A549 (cell line): ENCODE measurements around the gene S100A8. TPM values are rescaled to one million over a fixed set of nuclear protein-coding genes. Genes with fewer than 3 reads are reported as not detected.

Experiments
- ATAC-seq, 2 experiments: fragments of 200-7000 bp in 1 of 2; fragments of >200 bp in 1 of 2; cut with Nextera tagmentation in 1 of 2; cut with Tn5 transposase in 1 of 2; 3 replicates each; pipeline versions ENCODE4 v1.8.0 to v1.9.1; 2018 to 2020; ENCODE audit warnings: mild to moderate bottlenecking in 1 of 2, moderate library complexity in 1 of 2
- CTCF ChIA-PET: fragments of 300-600 bp; sonication (Branson Sonifier 250); formaldehyde crosslinking; extraction: SDS; loops from one replicate; lab custom pipeline; 2021; ENCODE audit warnings: antibody characterized with exemption, inconsistent platforms; lab: Yijun Ruan, JAX
- POLR2A ChIA-PET: fragments of 350-600 bp; formaldehyde crosslinking; extraction: SDS; loops from one replicate; lab custom pipeline; 2021; ENCODE audit warnings: antibody characterized with exemption, inconsistent platforms; lab: Yijun Ruan, JAX
- DNase-seq, 2 experiments: peaks; one replicate each; pipeline versions ENCODE4 v3.0.0 to v3.0.0-alpha.2; 2011 to 2016; ENCODE audit warnings: low read depth in 1 of 2, low spot score in 1 of 2
- FAIRE-seq: peaks from 2 replicates; lab custom pipeline; 2011; peaks lifted over from hg19 to GRCh38; lab: Jason Lieb, UNC
- H3K27ac ChIP-seq, 2 experiments: fragments of >200 bp; sonication (Bioruptor Twin); formaldehyde crosslinking; 3 replicates each; pipeline ENCODE4 v1.5.1; 2016 to 2017
- H3K4me1 ChIP-seq: fragments of >200 bp; sonication (Bioruptor Twin); formaldehyde crosslinking; 3 replicates; pipeline ENCODE4 v1.6.1; 2016
- H3K4me2 ChIP-seq: fragments of >200 bp; sonication (Bioruptor Twin); formaldehyde crosslinking; 3 replicates; pipeline ENCODE4 v1.6.1; 2016
- H3K4me3 ChIP-seq: fragments of >200 bp; sonication (Bioruptor Twin); formaldehyde crosslinking; 3 replicates; pipeline ENCODE4 v1.5.1; 2016
- H3K9me3 ChIP-seq: fragments of >200 bp; sonication (Bioruptor Twin); formaldehyde crosslinking; 3 replicates; pipeline ENCODE4 v1.6.1; 2016
- BHLHE40 ChIP-seq: IDR thresholded peaks from 2 replicates; pipeline ENCODE4 v1.6.1; 2012; ENCODE audit warnings: low read depth, low read length, inconsistent platforms
- FOSB ChIP-seq: fragments of 250-450 bp; sonication (Bioruptor Pico); IDR thresholded peaks from 2 replicates; pipeline ENCODE4 v1.5.0; 2020; ENCODE audit warnings: mild to moderate bottlenecking, moderate library complexity
- FOXS1 ChIP-seq: fragments of 250-450 bp; sonication (Bioruptor Pico); IDR thresholded peaks from 2 replicates; pipeline ENCODE4 v1.5.0; 2020; ENCODE audit warnings: mild to moderate bottlenecking, moderate library complexity
- HOXB13 ChIP-seq: fragments of 250-450 bp; sonication (Bioruptor Pico); IDR thresholded peaks from 2 replicates; pipeline ENCODE4 v1.5.0; 2020; ENCODE audit warnings: low read depth, mild to moderate bottlenecking, moderate library complexity
- HOXB5 ChIP-seq: fragments of 250-450 bp; sonication (Bioruptor Pico); IDR thresholded peaks from 2 replicates; pipeline ENCODE4 v1.5.0; 2020; ENCODE audit warnings: mild to moderate bottlenecking, moderate library complexity
- JUNB ChIP-seq: fragments of >200 bp; sonication (Bioruptor Twin); formaldehyde crosslinking; IDR thresholded peaks from 2 replicates; pipeline ENCODE4 v1.6.1; 2016
- KDM5A ChIP-seq: fragments of 200-600 bp; sonication (generic); IDR thresholded peaks from 2 replicates; pipeline ENCODE4 v1.6.1; 2016; ENCODE audit warnings: antibody characterized with exemption, mild to moderate bottlenecking
- MAX ChIP-seq: IDR thresholded peaks from 2 replicates; pipeline ENCODE4 v1.6.1; 2012
- NFE2L2 ChIP-seq: fragments of 150-350 bp; conservative IDR thresholded peaks from 2 replicates; pipeline ENCODE4 v1.6.1; 2014; ENCODE audit warnings: low read length
- NPAS2 ChIP-seq: fragments of 250-450 bp; sonication (Bioruptor Pico); IDR thresholded peaks from 2 replicates; pipeline ENCODE4 v1.8.0; 2022; ENCODE audit warnings: mild to moderate bottlenecking, moderate library complexity, borderline replicate concordance
- POLR2A ChIP-seq: IDR thresholded peaks from 2 replicates; pipeline ENCODE4 v1.6.1; 2012; ENCODE audit warnings: mild to moderate bottlenecking, low read length
- RCOR1 ChIP-seq: fragments of 150-350 bp; IDR thresholded peaks from 2 replicates; pipeline ENCODE4 v1.6.1; 2014; ENCODE audit warnings: antibody characterized with exemption, low read length, low read depth
- RFX5 ChIP-seq: fragments of 450-650 bp; IDR thresholded peaks from 2 replicates; pipeline ENCODE4 v1.7.1; 2014; ENCODE audit warnings: antibody characterized with exemption, mild to moderate bottlenecking, moderate library complexity
- SMC3 ChIP-seq: fragments of >200 bp; sonication (Bioruptor Twin); formaldehyde crosslinking; IDR thresholded peaks from 3 replicates; pipeline ENCODE4 v1.6.1; 2018; ENCODE audit warnings: inconsistent platforms
- ZFP36 ChIP-seq: fragments of 450-650 bp; IDR thresholded peaks from 2 replicates; pipeline ENCODE4 v1.6.1; 2014; ENCODE audit warnings: borderline replicate concordance; ENCODE audit not compliant: partially characterized antibody
- ZNF302 ChIP-seq: fragments of 250-450 bp; sonication (Bioruptor Pico); IDR thresholded peaks from 2 replicates; pipeline ENCODE4 v1.9.0; 2021; ENCODE audit warnings: inconsistent platforms, mild to moderate bottlenecking, moderate library complexity
- whole genome bisulfite sequencing: methylation state at CpG from one replicate; pipeline ENCODE4 v1.1.6; 2017; ENCODE audit errors: missing lambda C conversion rate; 5-methylcytosine and 5-hydroxymethylcytosine counted together
- polyA plus RNA-seq, 4 experiments: library from polyadenylated mRNA; depleted of rRNA in 3 of 4; stranded (reverse); fragments of >200 nt; fragmentation: RNase III in 1 of 4; extraction: RNeasy Plus Mini Kit Qiagen cat#74134 plus additional on column Dnase treatment in 1 of 4; gene quantifications; 2 replicates in 3 of 4; 3 replicates in 1 of 4; pipeline ENCODE4 v1.2.3, GENCODE V29; 2011 to 2017
- TF ChIP-seq, protein P1 (sequence below): IDR thresholded peaks from 2 replicates; pipeline ENCODE4 v1.6.1; 2012; ENCODE audit warnings: low read depth, borderline replicate concordance

S100A8 gene
- polyA plus RNA-seq, 2 of the 4 experiments (the other 2 are of a cell fraction) = not detected

DNA sequence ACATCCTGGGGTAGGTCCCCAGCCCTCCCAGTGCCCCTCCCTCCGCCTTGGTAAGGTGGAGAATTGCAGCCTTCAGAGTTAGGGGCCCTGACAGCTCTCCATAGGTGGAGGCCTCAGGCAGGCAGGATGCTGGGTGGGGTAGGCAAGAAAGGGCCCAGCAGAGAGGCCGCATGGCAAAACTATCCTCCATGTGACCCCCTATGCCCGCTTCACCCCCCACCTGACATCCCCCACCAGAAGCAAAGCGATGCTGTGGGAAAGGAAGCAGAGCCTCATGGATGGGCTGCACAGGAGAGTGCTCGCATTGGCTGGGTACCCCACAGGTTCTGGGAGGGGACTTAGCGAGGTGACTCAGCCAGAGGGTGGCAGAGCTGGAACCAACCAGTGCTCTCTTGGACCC lies 31.6 kb downstream of the S100A8 start:
- ChIA-PET CTCF (interaction anchor here (2.4 to 13.2 kb wide), 3 partner anchors 107 to 209 kb away, joined by 7 to 731 read pairs (median 14); no protein-coding TSS in a partner anchor), POLR2A (no interaction called here)
- no peaks in the 10 kb centered on the region for H3K9me3 ChIP-seq
- no peak overlapping the region for H3K4me2 ChIP-seq
- DNase-seq = no peak
- H3K4me3 ChIP-seq = no peak overlapping the region
- no peak for FAIRE-seq
- no peaks in the 10 kb centered on the region for H3K4me1 ChIP-seq
- 63% methylated on average over 6 of the region's 6 CpGs for WGBS
- TF ChIP-seq, protein P1, sequence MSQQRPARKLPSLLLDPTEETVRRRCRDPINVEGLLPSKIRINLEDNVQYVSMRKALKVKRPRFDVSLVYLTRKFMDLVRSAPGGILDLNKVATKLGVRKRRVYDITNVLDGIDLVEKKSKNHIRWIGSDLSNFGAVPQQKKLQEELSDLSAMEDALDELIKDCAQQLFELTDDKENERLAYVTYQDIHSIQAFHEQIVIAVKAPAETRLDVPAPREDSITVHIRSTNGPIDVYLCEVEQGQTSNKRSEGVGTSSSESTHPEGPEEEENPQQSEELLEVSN = no peak
- TF ChIP-seq JUNB (no peak), FOSB (CRISPR knock-in tag) (no peak), ZNF302 (CRISPR knock-in tag) (no peak), MAX (no peak), POLR2A (no peak), HOXB5 (no peak), FOXS1 (CRISPR knock-in tag) (no peak), NPAS2 (CRISPR knock-in tag) (no peak)
- no peak overlapping the region for H3K27ac ChIP-seq
- no peak for ATAC-seq

DNA sequence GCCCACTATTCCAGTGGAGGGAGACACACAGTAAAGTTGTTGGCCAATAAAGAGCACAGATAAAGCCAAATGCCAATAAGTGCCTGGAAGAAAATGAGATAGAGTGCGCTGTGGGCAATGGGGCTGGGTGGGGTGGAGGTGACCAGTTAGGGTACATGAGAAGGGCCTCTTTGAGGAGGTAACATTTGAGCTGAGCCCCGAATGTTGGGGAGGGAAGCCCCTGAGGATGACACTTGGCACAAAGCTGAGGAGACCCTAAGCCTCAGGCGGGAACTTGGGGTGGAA lies 32.2 kb downstream of the S100A8 start:
- H3K4me2 ChIP-seq = no peak overlapping the region
- FAIRE-seq (no peak), DNase-seq (no peak), ATAC-seq (no peak)
- 57% methylated on average over 3 of the region's 3 CpGs for WGBS
- H3K27ac ChIP-seq = no peak overlapping the region
- CTCF ChIA-PET = interaction anchor here (0.7 to 13.2 kb wide), 6 partner anchors 17 to 214 kb away, joined by 3 to 731 read pairs (median 6); no protein-coding TSS in a partner anchor
- TF ChIP-seq BHLHE40 = no peak
- TF ChIP-seq ZNF302 (CRISPR knock-in tag) = no peak
- no peak for TF ChIP-seq RCOR1
- TF ChIP-seq KDM5A = no peak
- no peak for TF ChIP-seq NPAS2 (CRISPR knock-in tag)
- TF ChIP-seq RFX5 = no peak
- no peak for TF ChIP-seq JUNB
- TF ChIP-seq SMC3 = no peak
- no peak for TF ChIP-seq HOXB13 (CRISPR knock-in tag)
- no peak overlapping the region for H3K4me3 ChIP-seq
- POLR2A ChIA-PET = no interaction called here
- no peaks in the 10 kb centered on the region for H3K9me3 ChIP-seq
- no peaks in the 10 kb centered on the region for H3K4me1 ChIP-seq

DNA sequence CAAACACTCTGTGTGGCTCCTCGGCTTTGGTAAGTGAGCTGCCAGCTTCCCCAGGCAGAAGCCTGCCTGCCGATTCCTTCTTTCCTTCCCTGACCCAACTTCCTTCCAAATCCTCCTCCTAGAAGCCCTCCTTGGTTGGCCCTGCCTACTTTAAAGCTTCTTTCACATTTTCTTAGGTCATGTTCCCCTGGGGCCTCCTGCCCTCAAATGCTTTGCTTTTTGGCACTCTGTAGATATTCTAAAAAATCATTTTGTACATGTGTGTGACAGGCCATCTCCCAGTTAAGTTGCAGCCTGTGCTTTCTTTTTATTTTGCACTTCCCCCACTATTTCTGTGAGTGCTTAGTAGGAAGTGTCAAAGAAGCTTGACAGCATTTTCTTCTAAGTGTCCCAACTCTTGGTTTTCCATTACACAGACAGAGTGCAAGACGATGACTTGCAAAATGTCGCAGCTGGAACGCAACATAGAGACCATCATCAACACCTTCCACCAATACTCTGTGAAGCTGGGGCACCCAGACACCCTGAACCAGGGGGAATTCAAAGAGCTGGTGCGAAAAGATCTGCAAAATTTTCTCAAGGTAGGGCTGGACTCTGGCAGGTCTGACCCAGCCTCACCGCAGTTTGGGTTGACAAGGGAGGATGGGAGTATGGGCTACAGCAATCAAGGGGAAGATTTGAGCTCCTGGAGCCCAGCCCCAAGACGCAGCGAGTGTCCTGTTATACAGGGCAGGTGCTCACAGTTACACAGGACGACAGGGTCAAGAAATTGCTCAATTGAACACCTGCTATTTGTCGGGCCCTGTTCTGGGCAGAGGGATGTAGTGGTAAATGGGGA lies 32.8 kb downstream of the S100A8 start, which contains the start of gene S100A9:
S100A9 (plus strand) TSS at position 2 of the 838 bp plus-strand sequence; CDS start at position 432, 430 bp downstream.
- DNase-seq (no peak), FAIRE-seq (no peak)
- TF ChIP-seq FOXS1 (CRISPR knock-in tag) (no peak), NFE2L2 (peak; percentile 77), FOSB (CRISPR knock-in tag) (no peak), ZFP36 (peak; percentile 43)
- TF ChIP-seq, all 56 proteins: peak for 2
- Histone ChIP-seq H3K27ac (peak within 1 kb of the TSS in 1 of 2 experiments; percentile 29; a peak in 1 of 6 replicates), H3K4me3 (no peak within 1 kb of the TSS), H3K4me2 (no peak within 1 kb of the TSS), H3K9me3 (no peaks in the 10 kb centered on the region), H3K4me1 (no peaks in the 10 kb centered on the region)
- ChIA-PET CTCF (interaction anchor here (0.6 to 13.2 kb wide), 12 partner anchors 9 to 534 kb away, joined by 3 to 731 read pairs (median 4); partner anchors contain the start of genes PGLYRP4 and S100A13), POLR2A (interaction anchor here (1.2 kb wide), 1 partner anchor 632 kb away, joined by 3 read pairs; the partner anchor contains the start of gene RPS27)
- WGBS = 64% methylated on average over 11 of the region's 11 CpGs
- ATAC-seq = no peak
